ENCODE results near the gene CFAP97.
"Not testable (repeated sequence)": the region's sequence is repeated elsewhere in the genome, so short reads cannot be mapped to it uniquely, and the experiment has no call there.

The CFAP97 gene

DNA sequence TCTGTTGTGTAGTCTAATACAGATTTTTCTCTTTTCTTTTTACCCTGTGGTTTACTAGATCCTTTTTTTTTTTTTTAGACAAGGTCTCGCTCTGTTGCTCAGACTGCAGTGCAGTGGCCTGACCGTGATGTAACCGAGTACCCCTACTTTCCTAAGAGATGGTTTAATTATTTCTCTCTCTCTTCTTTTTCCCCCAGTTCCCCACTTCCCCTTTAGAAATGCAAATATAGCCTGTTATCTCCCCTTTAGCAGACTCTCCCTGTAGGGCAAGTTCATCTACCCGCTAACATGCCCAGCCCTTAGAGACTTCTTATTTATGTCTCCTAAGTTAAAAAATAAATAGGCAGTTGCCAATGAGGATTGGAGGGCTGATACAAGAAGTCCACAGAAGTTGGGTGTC is 10.1 kb upstream of the CFAP97 start:
- Histone ChIP-seq H3K9ac (no peak overlapping the region), H2AFZ (no peak overlapping the region), H3K36me3 (ENCODE audit: control insufficient read depth, insufficient read depth, low read length) (no peaks in the 10 kb centered on the region), H3K27ac (no peak overlapping the region), H3K9me3 (ENCODE audit: control insufficient read depth, low read length) (no peaks in the 10 kb centered on the region), H3K4me1 (no peaks in the 10 kb centered on the region), H3K4me2 (ENCODE audit: low read length) (no peak overlapping the region), H3K79me2 (no peaks in the 10 kb centered on the region), H3K27me3 (ENCODE audit: control insufficient read depth, insufficient read depth, low read length) (no peaks in the 10 kb centered on the region), H3K4me3 (ENCODE audit: low read depth, low read length) (no peak overlapping the region)
- TF ChIP-seq, protein P1, sequence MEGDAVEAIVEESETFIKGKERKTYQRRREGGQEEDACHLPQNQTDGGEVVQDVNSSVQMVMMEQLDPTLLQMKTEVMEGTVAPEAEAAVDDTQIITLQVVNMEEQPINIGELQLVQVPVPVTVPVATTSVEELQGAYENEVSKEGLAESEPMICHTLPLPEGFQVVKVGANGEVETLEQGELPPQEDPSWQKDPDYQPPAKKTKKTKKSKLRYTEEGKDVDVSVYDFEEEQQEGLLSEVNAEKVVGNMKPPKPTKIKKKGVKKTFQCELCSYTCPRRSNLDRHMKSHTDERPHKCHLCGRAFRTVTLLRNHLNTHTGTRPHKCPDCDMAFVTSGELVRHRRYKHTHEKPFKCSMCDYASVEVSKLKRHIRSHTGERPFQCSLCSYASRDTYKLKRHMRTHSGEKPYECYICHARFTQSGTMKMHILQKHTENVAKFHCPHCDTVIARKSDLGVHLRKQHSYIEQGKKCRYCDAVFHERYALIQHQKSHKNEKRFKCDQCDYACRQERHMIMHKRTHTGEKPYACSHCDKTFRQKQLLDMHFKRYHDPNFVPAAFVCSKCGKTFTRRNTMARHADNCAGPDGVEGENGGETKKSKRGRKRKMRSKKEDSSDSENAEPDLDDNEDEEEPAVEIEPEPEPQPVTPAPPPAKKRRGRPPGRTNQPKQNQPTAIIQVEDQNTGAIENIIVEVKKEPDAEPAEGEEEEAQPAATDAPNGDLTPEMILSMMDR (IDR thresholded peaks at IDR 0.05), result no peak

DNA sequence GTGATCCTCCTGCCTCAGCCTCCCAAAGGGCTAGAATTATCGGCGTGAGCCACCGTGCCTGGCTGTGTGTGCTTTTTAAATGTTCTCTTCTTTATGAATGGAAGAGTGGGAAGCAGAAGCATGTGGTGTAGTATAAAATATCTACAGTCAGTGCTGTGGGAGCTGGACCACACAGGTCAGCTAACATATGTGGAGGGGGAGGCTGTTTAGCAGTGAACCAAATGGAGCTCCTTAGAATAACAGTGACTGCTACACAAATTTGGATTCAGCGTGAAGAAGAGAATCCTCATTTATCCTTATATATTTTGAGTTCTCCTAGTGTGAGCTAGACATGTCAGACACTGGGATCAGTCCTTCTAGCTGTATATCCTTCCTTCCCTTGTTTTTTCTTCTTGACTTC is 8.8 kb upstream of the CFAP97 start:
- Histone ChIP-seq H3K4me2 (ENCODE audit: low read length) (no peak overlapping the region), H3K36me3 (ENCODE audit: control insufficient read depth, insufficient read depth, low read length) (no peaks in the 10 kb centered on the region), H3K9ac (no peak overlapping the region), H3K79me2 (no peaks in the 10 kb centered on the region), H3K27me3 (ENCODE audit: control insufficient read depth, insufficient read depth, low read length) (no peaks in the 10 kb centered on the region), H3K4me3 (ENCODE audit: low read depth, low read length) (no peak overlapping the region), H2AFZ (no peak overlapping the region), H3K4me1 (no peaks in the 10 kb centered on the region), H3K9me3 (ENCODE audit: control insufficient read depth, low read length) (no peaks in the 10 kb centered on the region), H3K27ac (no peak overlapping the region)
- TF ChIP-seq, protein P1 (IDR thresholded peaks at IDR 0.05), result no peak

DNA sequence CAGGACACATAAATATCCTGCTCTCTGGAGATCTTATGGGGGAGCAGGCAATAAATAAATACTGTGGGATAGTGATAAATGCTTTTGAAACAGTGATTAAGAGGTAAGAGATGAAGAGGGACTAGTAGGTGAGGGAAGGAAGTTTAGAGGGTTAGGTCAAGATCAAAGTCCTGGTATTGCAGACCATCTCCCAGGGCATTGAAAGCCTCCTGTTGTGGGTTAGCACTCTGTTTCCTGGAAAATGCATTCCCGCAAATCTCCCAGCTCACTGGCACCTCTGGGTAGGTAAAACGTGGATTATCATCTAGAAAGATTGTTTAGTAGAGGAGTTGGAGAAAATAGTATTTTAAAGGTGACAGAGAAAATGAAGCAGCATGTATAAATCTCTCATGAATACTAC is 7.8 kb upstream of the CFAP97 start:
- TF ChIP-seq, protein P1 (IDR thresholded peaks at IDR 0.05), result no peak

DNA sequence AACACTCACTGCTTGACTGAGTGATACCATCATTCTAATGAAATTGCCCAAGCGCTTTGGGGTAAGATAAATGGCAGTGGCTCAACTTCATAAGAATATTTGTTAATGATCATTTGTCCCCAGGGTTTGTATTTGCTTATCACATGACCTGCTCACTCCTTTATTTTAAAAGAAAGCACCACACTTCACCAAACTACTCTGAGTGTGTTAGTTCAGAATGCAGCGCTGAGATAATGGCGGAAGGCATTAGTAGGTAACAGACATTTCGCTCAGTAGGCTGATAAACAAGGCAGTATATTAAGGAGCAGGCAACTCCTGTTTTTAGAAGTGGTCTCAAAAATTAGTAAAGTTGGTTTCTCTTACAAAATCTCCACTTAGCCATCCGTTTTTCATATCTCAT is 7.2 kb upstream of the CFAP97 start:
- peak overlapping the region; percentile 83 for H3K4me2 ChIP-seq (ENCODE audit: low read length)
- TF ChIP-seq, protein P1 (IDR thresholded peaks at IDR 0.05), result no peak
- no peaks in the 10 kb centered on the region for H3K9me3 ChIP-seq (ENCODE audit: control insufficient read depth, low read length)
- H3K36me3 ChIP-seq (ENCODE audit: control insufficient read depth, insufficient read depth, low read length), result no peaks in the 10 kb centered on the region
- H3K79me2 ChIP-seq, result no peaks in the 10 kb centered on the region
- H3K27me3 ChIP-seq (ENCODE audit: control insufficient read depth, insufficient read depth, low read length), result no peaks in the 10 kb centered on the region
- H2AFZ ChIP-seq, result no peak overlapping the region
- no peak overlapping the region for H3K27ac ChIP-seq
- H3K4me1 ChIP-seq, result no peaks in the 10 kb centered on the region
- H3K9ac ChIP-seq, result no peak overlapping the region
- H3K4me3 ChIP-seq (ENCODE audit: low read depth, low read length), result peak overlapping the region; percentile 49

More for the DNA sequence above, 7.8 kb upstream of the CFAP97 start:
- no peak overlapping the region for H3K4me2 ChIP-seq (ENCODE audit: low read length)
- H3K36me3 ChIP-seq (ENCODE audit: control insufficient read depth, insufficient read depth, low read length), result no peaks in the 10 kb centered on the region
- no peak overlapping the region for H2AFZ ChIP-seq
- H3K27me3 ChIP-seq (ENCODE audit: control insufficient read depth, insufficient read depth, low read length), result no peaks in the 10 kb centered on the region
- H3K9me3 ChIP-seq (ENCODE audit: control insufficient read depth, low read length), result no peaks in the 10 kb centered on the region
- H3K9ac ChIP-seq, result no peak overlapping the region
- no peaks in the 10 kb centered on the region for H3K4me1 ChIP-seq
- H3K79me2 ChIP-seq, result no peaks in the 10 kb centered on the region
- no peak overlapping the region for H3K4me3 ChIP-seq (ENCODE audit: low read depth, low read length)
- H3K27ac ChIP-seq, result no peak overlapping the region

DNA sequence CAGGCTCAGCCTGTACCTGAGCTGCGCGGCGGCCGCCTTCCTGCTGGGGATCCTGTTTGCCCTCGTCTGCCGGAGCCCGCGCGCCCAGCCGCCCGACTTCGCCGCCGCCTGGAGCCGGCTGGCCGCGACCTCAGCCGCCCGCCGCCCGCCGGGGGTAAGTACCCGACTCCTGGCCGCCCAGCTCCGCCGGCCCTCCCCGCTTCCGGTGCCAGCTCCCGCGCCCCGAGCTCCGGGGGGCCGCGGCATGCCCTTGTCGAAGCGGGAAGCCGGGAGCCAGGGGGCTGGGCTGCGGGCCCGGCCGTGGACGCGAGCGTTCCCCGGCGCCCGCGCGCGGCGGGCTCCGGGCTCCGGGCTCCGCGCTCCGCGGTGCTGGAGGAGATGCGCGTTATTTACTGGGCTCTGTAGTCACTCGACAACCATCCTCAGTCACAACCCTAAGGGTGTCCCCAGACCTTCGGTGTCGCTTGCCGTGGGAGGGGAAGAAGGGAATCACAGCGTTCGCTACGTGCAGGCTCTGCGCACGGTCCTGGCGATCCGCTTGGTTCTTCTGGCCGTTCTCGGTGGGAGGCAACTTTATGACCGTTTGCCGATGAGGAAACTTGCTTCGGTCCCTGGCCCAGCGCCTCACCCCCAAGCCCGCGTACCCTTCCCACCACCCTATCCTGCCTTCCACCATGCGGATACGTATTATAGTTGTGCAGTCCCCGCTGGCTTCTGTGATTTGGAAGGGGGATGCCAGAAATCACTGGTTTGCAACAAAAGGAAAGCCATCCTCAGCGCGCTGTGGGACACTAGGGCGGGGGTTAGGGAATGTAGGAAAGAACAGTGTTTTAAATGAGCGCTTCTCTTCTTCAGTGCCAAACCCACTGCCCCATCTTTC is 6.5 kb upstream of the CFAP97 start:
- H3K9ac ChIP-seq, result no peak overlapping the region
- no peaks in the 10 kb centered on the region for H3K4me1 ChIP-seq
- H3K27ac ChIP-seq, result peak overlapping the region; percentile 59
- peak overlapping the region; percentile 65 for H2AFZ ChIP-seq
- no peaks in the 10 kb centered on the region for H3K36me3 ChIP-seq (ENCODE audit: control insufficient read depth, insufficient read depth, low read length)
- H3K4me3 ChIP-seq (ENCODE audit: low read depth, low read length), result peak overlapping the region; percentile 49
- H3K9me3 ChIP-seq (ENCODE audit: control insufficient read depth, low read length), result no peaks in the 10 kb centered on the region
- peak overlapping the region; percentile 83 for H3K4me2 ChIP-seq (ENCODE audit: low read length)
- TF ChIP-seq, protein P1 (IDR thresholded peaks at IDR 0.05), result no peak
- no peaks in the 10 kb centered on the region for H3K27me3 ChIP-seq (ENCODE audit: control insufficient read depth, insufficient read depth, low read length)
- H3K79me2 ChIP-seq, result no peaks in the 10 kb centered on the region

DNA sequence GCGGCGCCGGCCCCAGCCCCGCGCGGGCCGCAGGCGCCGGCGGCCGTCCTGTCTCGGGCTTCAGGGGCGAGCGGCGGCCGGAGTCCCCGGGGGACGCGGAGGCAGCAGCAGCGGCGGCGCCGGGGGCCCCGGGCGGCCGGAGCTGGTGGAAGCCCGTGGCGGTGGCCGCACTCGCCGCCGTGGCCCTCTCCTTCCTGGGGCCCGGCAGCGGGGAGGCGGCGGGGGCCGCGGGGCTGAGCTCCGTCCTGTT is 6.0 kb upstream of the CFAP97 start:
- not testable (repeated sequence) for H3K4me1 ChIP-seq; H3K27me3 ChIP-seq (ENCODE audit: control insufficient read depth, insufficient read depth, low read length); H3K9me3 ChIP-seq (ENCODE audit: control insufficient read depth, low read length); H3K36me3 ChIP-seq (ENCODE audit: control insufficient read depth, insufficient read depth, low read length); H3K79me2 ChIP-seq; H3K4me2 ChIP-seq (ENCODE audit: low read length); H3K9ac ChIP-seq; H2AFZ ChIP-seq; H3K27ac ChIP-seq
- peak overlapping the region; percentile 49 for H3K4me3 ChIP-seq (ENCODE audit: low read depth, low read length)
